ENCODE measurements around the gene GCH1.
"Not testable (repeated sequence)": the region's sequence is repeated elsewhere in the genome, so short reads cannot be mapped to it uniquely, and the experiment has no call there.

GCH1 gene, protein sequence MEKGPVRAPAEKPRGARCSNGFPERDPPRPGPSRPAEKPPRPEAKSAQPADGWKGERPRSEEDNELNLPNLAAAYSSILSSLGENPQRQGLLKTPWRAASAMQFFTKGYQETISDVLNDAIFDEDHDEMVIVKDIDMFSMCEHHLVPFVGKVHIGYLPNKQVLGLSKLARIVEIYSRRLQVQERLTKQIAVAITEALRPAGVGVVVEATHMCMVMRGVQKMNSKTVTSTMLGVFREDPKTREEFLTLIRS

DNA sequence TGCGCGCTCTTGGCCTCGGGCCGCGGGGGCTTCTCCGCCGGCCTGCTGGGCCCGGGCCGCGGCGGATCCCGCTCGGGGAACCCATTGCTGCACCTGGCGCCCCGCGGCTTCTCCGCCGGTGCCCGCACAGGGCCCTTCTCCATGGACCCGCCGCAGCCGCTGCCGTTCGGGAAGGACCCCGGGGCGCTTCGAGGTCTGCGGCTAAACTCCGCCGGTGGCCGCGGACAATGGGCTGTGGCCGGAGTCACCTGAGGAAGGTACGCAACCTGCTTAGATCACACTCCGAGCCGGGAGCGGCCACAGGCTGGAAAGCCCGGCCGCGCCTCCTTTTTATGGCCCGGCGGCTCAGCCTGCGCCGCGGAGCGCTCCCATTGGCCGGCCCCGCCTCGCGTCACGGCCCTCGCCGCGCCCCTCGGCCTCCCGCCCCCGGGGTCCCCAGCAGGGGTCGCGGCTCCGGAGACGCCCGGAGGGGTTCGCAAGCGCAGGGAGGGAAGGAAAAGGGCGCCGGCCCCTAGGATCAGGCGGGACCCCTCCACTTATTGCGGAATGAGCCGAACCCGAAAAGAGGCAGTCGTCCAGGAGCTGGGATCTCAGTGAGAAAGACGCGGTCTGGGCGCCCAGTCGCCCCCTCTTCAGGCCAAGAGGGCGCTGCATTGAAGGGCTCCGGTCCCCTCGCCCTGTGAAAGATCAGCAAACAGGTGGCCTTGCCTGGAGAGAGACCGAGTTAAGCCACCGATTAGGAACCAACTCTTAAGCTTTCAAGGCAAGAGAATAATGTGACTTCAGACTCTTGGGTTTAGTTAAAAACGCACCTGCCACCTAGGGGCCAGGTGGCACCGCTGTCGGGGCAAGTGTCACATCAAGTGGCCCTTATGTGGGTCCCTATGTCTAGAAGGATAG is at the start of gene GCH1:
Gene GCH1 (minus strand): TSS at position 306 of the 900 bp plus-strand sequence. CDS start 163 bp downstream, at position 143.
- no peak for DNase-seq (ENCODE audit: low read depth)

GRCh38 chr14:54947230-54947629 is 44.6 kb upstream of the GCH1 start:
- DNase-seq (ENCODE audit: low read depth), result no peak

- DNase-seq (ENCODE audit: low read depth), result no peak
Observed at GRCh38 chr14:54946500-54946899, 43.9 kb upstream of the GCH1 start.

- DNase-seq (ENCODE audit: low read depth), result no peak
Observed at GRCh38 chr14:54944737-54945391, 42.2 kb upstream of the GCH1 start.

DNA sequence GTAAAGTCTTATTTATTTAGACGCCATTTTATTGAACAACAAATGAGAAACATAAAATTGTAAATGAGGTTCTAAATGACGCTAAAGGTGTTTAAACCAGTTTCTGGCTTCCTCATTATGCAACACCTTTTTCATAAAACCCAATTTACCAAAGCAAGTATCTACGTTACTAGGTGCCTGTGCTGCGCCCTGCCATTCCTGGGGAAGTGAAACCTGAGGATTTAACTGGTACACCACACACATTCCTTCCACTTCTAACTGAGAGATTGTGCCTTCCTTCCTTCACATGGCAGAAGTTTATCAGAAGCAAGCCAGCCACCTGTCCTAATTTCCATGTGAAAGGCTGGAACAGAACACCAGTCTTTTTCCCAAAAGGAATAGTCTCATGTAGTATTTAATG is 40.3 kb upstream of the GCH1 start:
- no peak for DNase-seq (ENCODE audit: low read depth)

DNA sequence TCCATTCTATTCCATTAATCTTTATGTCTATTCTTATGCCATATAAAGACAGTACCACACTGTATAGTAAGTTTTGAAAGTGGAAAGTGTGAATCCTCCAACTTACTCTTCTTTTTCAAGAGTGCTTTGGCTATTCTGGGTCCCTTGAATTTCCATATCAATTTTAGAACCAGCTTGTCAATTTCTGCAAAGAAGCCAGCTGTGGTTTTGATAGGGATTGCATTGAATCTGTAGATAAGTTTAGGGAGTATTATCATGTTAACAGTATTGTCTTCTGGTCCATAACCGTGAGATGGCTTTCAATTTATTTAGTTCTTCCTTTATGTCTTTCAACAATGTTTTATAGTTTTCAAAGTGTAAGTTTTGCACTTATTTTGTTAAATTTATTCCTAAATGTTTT is 34.2 kb upstream of the GCH1 start:
- no peak for DNase-seq (ENCODE audit: low read depth)

DNA sequence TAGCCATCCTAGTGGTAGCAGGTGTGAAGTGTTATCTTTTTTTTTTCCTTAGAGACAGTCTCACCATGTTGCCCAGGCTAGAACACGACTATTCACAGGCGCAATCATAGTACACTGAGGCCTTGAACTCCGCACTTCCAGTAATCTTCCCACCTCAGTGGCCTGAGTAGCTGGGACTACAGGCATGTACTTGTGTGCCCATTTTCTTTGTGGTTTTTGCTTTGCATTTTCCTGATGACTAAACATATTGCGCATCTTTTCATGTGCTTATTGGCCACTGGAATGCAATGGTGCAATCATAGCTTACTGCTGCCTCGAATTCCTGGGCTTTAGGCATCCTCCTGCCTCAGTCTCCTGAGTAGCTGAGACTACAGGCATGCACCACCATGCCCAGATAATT is 33.3 kb upstream of the GCH1 start:
- DNase-seq (ENCODE audit: low read depth), result no peak

GRCh38 chr14:54935100-54935499 is 32.5 kb upstream of the GCH1 start:
- DNase-seq (ENCODE audit: low read depth), result no peak

- no peak for DNase-seq (ENCODE audit: low read depth)
Observed at GRCh38 chr14:54933006-54933405, 30.4 kb upstream of the GCH1 start.

- DNase-seq (ENCODE audit: low read depth), result no peak
Observed at GRCh38 chr14:54931598-54932340, 29.1 kb upstream of the GCH1 start.

- no peak for DNase-seq (ENCODE audit: low read depth)
Observed at GRCh38 chr14:54931101-54931500, 28.5 kb upstream of the GCH1 start.

GRCh38 chr14:54929556-54929955 is 26.9 kb upstream of the GCH1 start:
- no peak for DNase-seq (ENCODE audit: low read depth)

- no peak for DNase-seq (ENCODE audit: low read depth)
Observed at GRCh38 chr14:54928216-54928615, 25.6 kb upstream of the GCH1 start.

DNA sequence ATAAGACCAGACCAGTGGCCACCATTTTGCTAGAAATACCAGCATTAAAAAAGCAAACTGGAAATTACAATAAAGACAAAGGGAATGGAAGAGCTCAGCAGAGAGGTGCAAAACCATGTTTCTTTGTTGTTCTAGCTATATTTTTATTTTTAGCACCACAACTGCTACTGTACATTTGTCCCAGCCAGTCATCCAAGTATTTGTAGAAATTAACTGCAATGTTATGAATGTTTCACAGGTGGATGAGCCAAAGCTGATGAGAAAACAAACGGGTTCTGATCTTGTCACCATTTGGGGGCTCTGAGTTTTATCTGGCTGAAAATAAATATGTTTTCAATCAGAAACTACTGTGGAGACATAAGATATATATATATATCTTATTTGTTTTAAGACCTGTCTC is 24.9 kb upstream of the GCH1 start:
- DNase-seq (ENCODE audit: low read depth), result no peak

- DNase-seq (ENCODE audit: low read depth), result not testable (repeated sequence)
Observed at GRCh38 chr14:54926570-54926969, 23.9 kb upstream of the GCH1 start.

GRCh38 chr14:54922598-54922997 is 20.0 kb upstream of the GCH1 start:
- no peak for DNase-seq (ENCODE audit: low read depth)

DNA sequence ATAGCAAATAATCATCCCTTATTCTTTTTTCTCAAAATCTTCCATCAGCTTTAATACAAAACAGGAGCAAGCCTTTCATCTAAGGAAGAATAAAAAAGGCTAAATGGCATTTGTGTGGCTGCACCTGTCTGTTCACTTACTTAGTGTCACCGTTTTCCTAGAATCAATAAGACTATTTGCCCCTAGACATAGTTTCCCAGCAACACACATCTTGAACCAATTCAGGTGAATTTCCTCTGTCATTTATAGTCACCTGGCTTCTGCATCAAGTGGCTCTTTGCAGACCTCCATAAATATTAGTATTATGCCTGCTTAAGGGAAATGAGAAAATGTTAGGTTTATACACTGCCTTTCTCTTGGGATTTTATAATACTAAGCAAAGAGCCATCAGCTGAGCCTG is 17.4 kb upstream of the GCH1 start:
- DNase-seq (ENCODE audit: low read depth), result no peak

- no peak for DNase-seq (ENCODE audit: low read depth)
Observed at GRCh38 chr14:54919330-54919729, 16.7 kb upstream of the GCH1 start.

GRCh38 chr14:54918427-54918826 is 15.8 kb upstream of the GCH1 start:
- DNase-seq (ENCODE audit: low read depth), result no peak

GRCh38 chr14:54916101-54916500 is 13.5 kb upstream of the GCH1 start:
- DNase-seq (ENCODE audit: low read depth), result no peak

- no peak for DNase-seq (ENCODE audit: low read depth)
Observed at GRCh38 chr14:54909817-54910558, 7.4 kb upstream of the GCH1 start.

Measured in GM04503 (cell line).